Stimulated activated CD8-positive, alpha-beta memory T cell treated with anti-CD3 and anti-CD28 coated beads, Interleukin-7, amount 100 ng/mL, for 4 hours (primary cell): Measurements from ENCODE around the gene ZBTB7C.
A peak's percentile ranks its signal among the peaks of the same experiment; 100 is the strongest.

ENCODE experiments used
- DNase-seq, 2 donors: peaks; one replicate each; pipeline ENCODE4 v3.0.0-alpha.2; 2020; ENCODE audit warnings: low read depth in 2 of 2

ZBTB7C gene

GRCh38 chr18:48418539-48419276 lies 9.5 kb upstream of the ZBTB7C start:
- DNase-seq: no peak

- no peak for DNase-seq
Measured at GRCh38 chr18:48417985-48418384, 8.8 kb upstream of the ZBTB7C start.

GRCh38 chr18:48413342-48413741 lies 4.2 kb upstream of the ZBTB7C start:
- no peak for DNase-seq

- no peak for DNase-seq
Measured at GRCh38 chr18:48412339-48412929, 3.3 kb upstream of the ZBTB7C start.

- DNase-seq: peak; percentile 17 to 44
Measured at GRCh38 chr18:48410095-48410920, 1.1 kb upstream of the ZBTB7C start.

- DNase-seq: no peak
Measured at GRCh38 chr18:48409591-48410094, 460 bp upstream of the ZBTB7C start.

GRCh38 chr18:48408111-48408726 lies 964 bp downstream of the ZBTB7C start:
- DNase-seq: no peak

- no peak for DNase-seq
Measured at GRCh38 chr18:48407358-48407757, 1.8 kb downstream of the ZBTB7C start.

GRCh38 chr18:48405978-48406377 lies 3.2 kb downstream of the ZBTB7C start:
- no peak for DNase-seq

- DNase-seq: no peak
Measured at GRCh38 chr18:48404716-48405507, 4.3 kb downstream of the ZBTB7C start.

- no peak for DNase-seq
Measured at GRCh38 chr18:48402953-48403352, 6.2 kb downstream of the ZBTB7C start.

- DNase-seq: no peak
Measured at GRCh38 chr18:48399303-48400075, 9.7 kb downstream of the ZBTB7C start.

- no peak for DNase-seq
Measured at GRCh38 chr18:48398074-48398473, 11.1 kb downstream of the ZBTB7C start.

- no peak for DNase-seq
Measured at GRCh38 chr18:48397021-48397420, 12.2 kb downstream of the ZBTB7C start.

- no peak for DNase-seq
Measured at GRCh38 chr18:48396561-48396960, 12.6 kb downstream of the ZBTB7C start.

- no peak for DNase-seq
Measured at GRCh38 chr18:48395646-48396045, 13.5 kb downstream of the ZBTB7C start.

- no peak for DNase-seq
Measured at GRCh38 chr18:48394176-48394575, 15.0 kb downstream of the ZBTB7C start.

GRCh38 chr18:48393776-48394175 lies 15.4 kb downstream of the ZBTB7C start:
- DNase-seq: no peak

GRCh38 chr18:48393170-48393569 lies 16.0 kb downstream of the ZBTB7C start:
- DNase-seq: no peak

- no peak for DNase-seq
Measured at GRCh38 chr18:48392268-48392667, 16.9 kb downstream of the ZBTB7C start.
